ENCODE data around the gene SNRNP200.

- TF ChIP-seq CTCF (IDR thresholded peaks at IDR 0.05; ENCODE audit: low read length) (no peak), EZH2 (optimal IDR thresholded peaks at IDR 0.05; ENCODE audit: low read depth, low read length) (no peak), EZH2phosphoT487 (IDR thresholded peaks at IDR 0.05; ENCODE audit: low read length) (no peak)
Measured at GRCh38 chr2:96353606-96354101, 48.3 kb upstream of the SNRNP200 start.
